ENCODE measurements around the gene SLITRK6. TPM values are rescaled to one million over a fixed set of nuclear protein-coding genes. Genes with fewer than 3 reads are reported as not detected.
A peak's percentile ranks its signal among the peaks of the same experiment; 100 is the strongest.

SLITRK6 gene, protein sequence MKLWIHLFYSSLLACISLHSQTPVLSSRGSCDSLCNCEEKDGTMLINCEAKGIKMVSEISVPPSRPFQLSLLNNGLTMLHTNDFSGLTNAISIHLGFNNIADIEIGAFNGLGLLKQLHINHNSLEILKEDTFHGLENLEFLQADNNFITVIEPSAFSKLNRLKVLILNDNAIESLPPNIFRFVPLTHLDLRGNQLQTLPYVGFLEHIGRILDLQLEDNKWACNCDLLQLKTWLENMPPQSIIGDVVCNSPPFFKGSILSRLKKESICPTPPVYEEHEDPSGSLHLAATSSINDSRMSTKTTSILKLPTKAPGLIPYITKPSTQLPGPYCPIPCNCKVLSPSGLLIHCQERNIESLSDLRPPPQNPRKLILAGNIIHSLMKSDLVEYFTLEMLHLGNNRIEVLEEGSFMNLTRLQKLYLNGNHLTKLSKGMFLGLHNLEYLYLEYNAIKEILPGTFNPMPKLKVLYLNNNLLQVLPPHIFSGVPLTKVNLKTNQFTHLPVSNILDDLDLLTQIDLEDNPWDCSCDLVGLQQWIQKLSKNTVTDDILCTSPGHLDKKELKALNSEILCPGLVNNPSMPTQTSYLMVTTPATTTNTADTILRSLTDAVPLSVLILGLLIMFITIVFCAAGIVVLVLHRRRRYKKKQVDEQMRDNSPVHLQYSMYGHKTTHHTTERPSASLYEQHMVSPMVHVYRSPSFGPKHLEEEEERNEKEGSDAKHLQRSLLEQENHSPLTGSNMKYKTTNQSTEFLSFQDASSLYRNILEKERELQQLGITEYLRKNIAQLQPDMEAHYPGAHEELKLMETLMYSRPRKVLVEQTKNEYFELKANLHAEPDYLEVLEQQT
- 33.8 and 42.9 TPM in 2 replicates for total RNA-seq
- long read RNA-seq, full-length matches to known transcripts: 58 of 68 reads
- long read RNA-seq, partial matches to known transcripts: 0 of 68 reads
- long read RNA-seq, other reads (novel, unspliced or antisense): 10 of 68 reads

- Mint-ChIP-seq H3K27me3 (ENCODE audit: low read depth) (no peaks in the 10 kb centered on the region), H3K4me1 (peaks cover 24% of the 10 kb centered on the region), H3K9me3 (peaks cover 14% of the 10 kb centered on the region), H3K36me3 (ENCODE audit: low read depth) (peaks cover 19% of the 10 kb centered on the region), H3K27ac (ENCODE audit: unreplicated experiment) (no peak within 1 kb of the TSS), H3K4me3 (peak within 1 kb of the TSS; percentile 93)
- TF ChIP-seq, protein P1, sequence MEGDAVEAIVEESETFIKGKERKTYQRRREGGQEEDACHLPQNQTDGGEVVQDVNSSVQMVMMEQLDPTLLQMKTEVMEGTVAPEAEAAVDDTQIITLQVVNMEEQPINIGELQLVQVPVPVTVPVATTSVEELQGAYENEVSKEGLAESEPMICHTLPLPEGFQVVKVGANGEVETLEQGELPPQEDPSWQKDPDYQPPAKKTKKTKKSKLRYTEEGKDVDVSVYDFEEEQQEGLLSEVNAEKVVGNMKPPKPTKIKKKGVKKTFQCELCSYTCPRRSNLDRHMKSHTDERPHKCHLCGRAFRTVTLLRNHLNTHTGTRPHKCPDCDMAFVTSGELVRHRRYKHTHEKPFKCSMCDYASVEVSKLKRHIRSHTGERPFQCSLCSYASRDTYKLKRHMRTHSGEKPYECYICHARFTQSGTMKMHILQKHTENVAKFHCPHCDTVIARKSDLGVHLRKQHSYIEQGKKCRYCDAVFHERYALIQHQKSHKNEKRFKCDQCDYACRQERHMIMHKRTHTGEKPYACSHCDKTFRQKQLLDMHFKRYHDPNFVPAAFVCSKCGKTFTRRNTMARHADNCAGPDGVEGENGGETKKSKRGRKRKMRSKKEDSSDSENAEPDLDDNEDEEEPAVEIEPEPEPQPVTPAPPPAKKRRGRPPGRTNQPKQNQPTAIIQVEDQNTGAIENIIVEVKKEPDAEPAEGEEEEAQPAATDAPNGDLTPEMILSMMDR (conservative IDR thresholded peaks at IDR 0.05): no peak
- DNase-seq (ENCODE audit: low read depth, low spot score): no peak
Measured at GRCh38 chr13:85799097-85799582, at the start of gene SLITRK6. SLITRK6 (minus strand) TSS chr13:85799419; CDS start chr13:85796508, 2,911 bp downstream.

DNA sequence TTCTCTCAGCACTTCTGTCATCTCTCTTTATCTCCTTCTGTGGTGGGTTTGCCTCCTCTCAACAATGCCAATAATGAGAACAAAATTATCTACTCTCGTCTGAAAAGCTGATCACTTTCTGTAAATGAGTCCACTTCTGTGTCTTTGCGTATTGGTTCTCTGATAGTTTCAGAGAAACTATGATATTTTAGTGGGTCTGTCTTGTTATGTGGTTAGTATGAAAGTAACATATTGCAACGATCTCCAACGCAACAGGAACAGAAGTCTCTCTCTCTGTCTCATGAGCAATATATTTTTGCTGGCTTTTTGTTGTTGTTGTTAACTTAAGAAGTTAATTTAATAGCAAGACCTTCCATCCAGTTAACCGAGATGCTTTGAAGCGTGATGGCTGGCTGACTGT is 47.8 kb upstream of the SLITRK6 start:
- Mint-ChIP-seq H3K4me1 (no peaks in the 10 kb centered on the region), H3K27ac (ENCODE audit: unreplicated experiment) (no peak overlapping the region), H3K27me3 (ENCODE audit: low read depth) (no peaks in the 10 kb centered on the region), H3K36me3 (ENCODE audit: low read depth) (peaks cover 10% of the 10 kb centered on the region), H3K4me3 (no peak overlapping the region), H3K9me3 (peaks cover 12% of the 10 kb centered on the region)
- TF ChIP-seq, protein P1 (conservative IDR thresholded peaks at IDR 0.05): no peak
- no peak for DNase-seq (ENCODE audit: low read depth, low spot score)

DNA sequence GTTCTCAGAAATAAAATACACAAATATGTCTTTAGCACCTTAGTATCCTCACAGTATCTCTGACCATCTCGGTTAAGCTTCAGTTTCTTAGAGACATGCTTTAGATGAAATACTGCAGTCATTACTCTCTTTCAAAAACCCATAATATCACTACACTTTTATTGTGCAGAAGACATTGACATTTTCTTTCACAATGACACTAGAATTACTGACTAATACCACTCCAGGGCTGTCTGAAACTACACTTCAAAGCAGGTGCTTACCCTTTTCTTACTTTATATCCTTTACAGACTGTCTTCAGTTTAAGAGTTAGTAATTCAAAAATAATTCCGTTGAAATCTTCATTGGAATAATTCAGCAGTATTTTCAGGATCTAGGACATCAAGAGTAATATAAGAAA is 42.2 kb upstream of the SLITRK6 start:
- Mint-ChIP-seq H3K4me1 (no peaks in the 10 kb centered on the region), H3K27me3 (ENCODE audit: low read depth) (no peaks in the 10 kb centered on the region), H3K36me3 (ENCODE audit: low read depth) (no peaks in the 10 kb centered on the region), H3K4me3 (no peak overlapping the region), H3K9me3 (no peaks in the 10 kb centered on the region), H3K27ac (ENCODE audit: unreplicated experiment) (no peak overlapping the region)
- no peak for DNase-seq (ENCODE audit: low read depth, low spot score)
- TF ChIP-seq, protein P1 (conservative IDR thresholded peaks at IDR 0.05): no peak

- DNase-seq (ENCODE audit: low read depth, low spot score): no peak
- Mint-ChIP-seq H3K27ac (ENCODE audit: unreplicated experiment) (no peak overlapping the region), H3K4me1 (no peaks in the 10 kb centered on the region), H3K36me3 (ENCODE audit: low read depth) (no peaks in the 10 kb centered on the region), H3K27me3 (ENCODE audit: low read depth) (no peaks in the 10 kb centered on the region), H3K9me3 (peaks cover 3% of the 10 kb centered on the region), H3K4me3 (no peak overlapping the region)
- TF ChIP-seq, protein P1 (conservative IDR thresholded peaks at IDR 0.05): no peak
Measured at GRCh38 chr13:85833921-85834320, 34.7 kb upstream of the SLITRK6 start.

DNA sequence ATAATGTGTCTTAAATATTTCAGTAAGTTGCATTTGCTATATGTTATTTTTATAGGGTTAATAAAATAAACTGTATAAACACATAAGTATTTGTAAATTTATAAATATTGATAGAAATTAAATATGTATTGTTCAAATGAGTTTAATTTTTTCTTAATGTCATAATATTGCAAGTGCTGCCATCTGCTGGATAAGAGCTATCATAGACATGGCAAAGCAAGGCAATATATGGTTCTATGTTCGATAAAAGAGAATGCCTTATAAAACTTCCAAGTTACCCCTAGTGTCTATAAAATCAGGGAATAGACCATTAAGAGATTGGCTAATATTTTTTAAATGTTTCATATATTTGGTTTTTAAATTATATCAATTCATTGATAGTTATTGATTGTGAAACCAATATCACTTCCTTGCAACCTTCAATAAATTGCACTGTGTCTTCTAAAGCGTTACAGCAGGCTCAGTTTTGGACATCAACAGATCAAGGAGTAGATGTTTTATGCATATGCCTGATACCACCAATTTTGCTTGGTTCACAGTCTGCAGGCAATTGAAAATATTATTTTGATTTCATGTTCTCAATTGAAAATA is 29.0 kb upstream of the SLITRK6 start:
- Mint-ChIP-seq H3K9me3 (peaks cover 2% of the 10 kb centered on the region), H3K4me3 (no peak overlapping the region), H3K36me3 (ENCODE audit: low read depth) (no peaks in the 10 kb centered on the region), H3K27me3 (ENCODE audit: low read depth) (no peaks in the 10 kb centered on the region), H3K4me1 (no peaks in the 10 kb centered on the region), H3K27ac (ENCODE audit: unreplicated experiment) (no peak overlapping the region)
- DNase-seq (ENCODE audit: low read depth, low spot score): no peak
- TF ChIP-seq, protein P1 (conservative IDR thresholded peaks at IDR 0.05): peak; percentile 89

Measured in neural crest cell (in vitro differentiated cells).